ENCODE measurements around the gene KRTAP10-6. TPM values are rescaled to one million over a fixed set of nuclear protein-coding genes. Genes with fewer than 3 reads are reported as not detected.

Gene KRTAP10-6
- total and polyA plus RNA-seq, 2 donors (not counting 1 experiment from before 2014, with no cell fraction given) = not detected

DNA sequence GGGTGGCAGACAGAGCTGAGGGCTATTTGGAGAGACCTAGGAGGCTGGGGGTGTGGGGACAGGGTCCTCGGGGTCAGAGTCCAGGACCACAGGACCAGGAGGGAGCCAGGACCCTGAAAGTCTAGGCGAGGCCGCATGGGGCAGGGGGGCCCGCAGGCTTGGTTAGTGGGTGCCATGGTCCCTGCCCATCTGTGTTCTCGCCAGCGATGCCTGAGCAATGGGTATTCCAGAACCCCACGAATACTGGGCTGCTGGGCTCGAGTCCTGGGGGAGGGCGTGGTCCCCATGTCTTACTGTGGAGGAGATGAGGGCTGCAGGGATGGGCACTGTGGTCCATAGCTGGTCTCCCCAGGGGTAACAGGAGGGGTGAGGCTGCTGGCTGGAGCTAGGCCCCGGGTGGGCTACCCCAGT is 2.0 kb downstream of the KRTAP10-6 start:
- 65% methylated on average over 7 of the region's 10 CpGs for WGBS (ENCODE audit: insufficient coverage)
- Histone ChIP-seq H3K4me3 (ENCODE audit: control extremely low read depth in 1 of 5, extremely low read depth in 1 of 5, insufficient read depth in 1 of 5, low read depth in 2 of 5, low read length in 4 of 5) (no peak overlapping the region), H3K9me3 (ENCODE audit: control extremely low read depth in 1 of 3, control insufficient read depth in 2 of 3, insufficient read depth in 1 of 3, low read length in 2 of 3) (peaks cover 0 to 4% (median 0%) of the 10 kb centered on the region in 3 donors), H3K4me1 (ENCODE audit: control insufficient read depth in 2 of 2, insufficient read depth in 2 of 2, low read length in 2 of 2) (no peaks in the 10 kb centered on the region), H2AFZ (ENCODE audit: insufficient read depth, low read depth, low read length, poor library complexity, severe bottlenecking) (no peak overlapping the region), H3K79me2 (ENCODE audit: control insufficient read depth, insufficient read depth, low read length) (no peaks in the 10 kb centered on the region), H3K36me3 (replicated peaks in 1 of 2; ENCODE audit: control extremely low read depth in 1 of 2, control insufficient read depth in 1 of 2, extremely low read depth in 1 of 2, insufficient read depth in 2 of 2, low read length in 1 of 2) (no peaks in the 10 kb centered on the region), H3K27ac (ENCODE audit: low read length in 2 of 2) (no peak overlapping the region), H3K9ac (ENCODE audit: low read length) (no peak overlapping the region), H3K4me2 (replicated peaks; ENCODE audit: low read depth, low read length, poor library complexity, severe bottlenecking) (no peak overlapping the region), H4K20me1 (ENCODE audit: control insufficient read depth, insufficient read depth, low read length, poor library complexity, severe bottlenecking) (no peaks in the 10 kb centered on the region), H3K27me3 (replicated peaks in 1 of 4; ENCODE audit: control extremely low read depth in 1 of 4, control insufficient read depth in 3 of 4, insufficient read depth in 4 of 4, low read length in 3 of 4) (peaks cover 0 to 11% (median 3%) of the 10 kb centered on the region in 4 experiments)
- POLR2A ChIA-PET = no interaction called here
- no peak for TF ChIP-seq CTCF (IDR thresholded peaks at IDR 0.05)
- no peak for TF ChIP-seq EZH2 (IDR thresholded peaks at IDR 0.05; ENCODE audit: borderline replicate concordance, insufficient read depth, low read depth, low read length, poor library complexity, severe bottlenecking)
- ATAC-seq (ENCODE audit: low read depth) (no peak), DNase-seq (no peak)
- H3K27me3 Mint-ChIP-seq = peaks cover 38% of the 10 kb centered on the region
- H3K9me3 Mint-ChIP-seq (ENCODE audit: insufficient read depth) = peaks cover 2% of the 10 kb centered on the region
- CTCF ChIA-PET = no interaction called here
- intact Hi-C loops (cut with micrococcal nuclease) = no loop called here
- no peak overlapping the region for H3K27ac Mint-ChIP-seq
- H3K4me1 Mint-ChIP-seq = no peaks in the 10 kb centered on the region
- H3K4me3 Mint-ChIP-seq = no peak overlapping the region

DNA sequence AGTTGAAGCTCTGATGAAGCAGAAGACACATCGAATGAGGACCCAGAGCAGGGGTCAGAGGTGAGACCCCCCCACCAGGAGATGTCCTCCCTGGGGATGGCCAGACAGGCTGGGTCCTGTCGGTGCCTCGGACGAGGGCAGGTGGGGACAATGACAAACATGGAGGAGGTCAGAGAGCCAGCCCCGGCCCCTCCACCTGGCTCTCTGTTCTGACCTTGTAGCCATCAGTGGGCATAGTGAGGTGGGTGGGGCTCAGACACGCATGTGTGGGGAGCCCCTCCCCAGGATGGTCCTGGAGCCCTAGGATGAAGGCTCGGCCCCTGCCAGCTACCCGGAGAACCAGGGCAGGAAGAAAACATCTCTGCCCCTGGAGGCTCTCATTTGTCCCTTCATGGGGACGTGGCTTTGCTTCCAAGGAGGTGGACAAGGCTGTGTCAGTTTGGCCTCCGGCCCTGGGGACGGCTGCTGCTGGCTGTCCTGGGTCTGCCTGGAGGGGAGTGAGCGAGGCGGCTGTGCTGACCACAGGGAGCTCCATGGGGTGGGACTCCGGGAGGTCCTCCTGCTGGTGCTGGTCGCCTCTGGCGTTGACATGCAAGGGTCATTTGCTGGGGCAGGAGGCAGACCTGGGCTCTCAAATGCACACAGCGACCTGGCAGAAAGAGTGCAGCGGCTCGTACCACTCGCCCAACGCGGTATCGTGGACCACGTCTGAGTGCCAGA is 2.6 kb downstream of the KRTAP10-6 start:
- H3K9me3 Mint-ChIP-seq (ENCODE audit: insufficient read depth) = peaks cover 2% of the 10 kb centered on the region
- ChIA-PET POLR2A (no interaction called here), CTCF (no interaction called here)
- no peaks in the 10 kb centered on the region for H3K4me1 ChIP-seq (ENCODE audit: control insufficient read depth in 2 of 2, insufficient read depth in 2 of 2, low read length in 2 of 2)
- peaks cover 0 to 14% (median 3%) of the 10 kb centered on the region in 4 experiments for H3K27me3 ChIP-seq (replicated peaks in 1 of 4; ENCODE audit: control extremely low read depth in 1 of 4, control insufficient read depth in 3 of 4, insufficient read depth in 4 of 4, low read length in 3 of 4)
- no peak for TF ChIP-seq EZH2 (IDR thresholded peaks at IDR 0.05; ENCODE audit: borderline replicate concordance, insufficient read depth, low read depth, low read length, poor library complexity, severe bottlenecking)
- TF ChIP-seq CTCF (IDR thresholded peaks at IDR 0.05) = no peak
- peaks cover 43% of the 10 kb centered on the region for H3K27me3 Mint-ChIP-seq
- no peak for ATAC-seq (ENCODE audit: low read depth)
- H3K27ac ChIP-seq (ENCODE audit: low read length in 2 of 2) = no peak overlapping the region
- peaks cover 0 to 4% (median 0%) of the 10 kb centered on the region in 3 donors for H3K9me3 ChIP-seq (ENCODE audit: control extremely low read depth in 1 of 3, control insufficient read depth in 2 of 3, insufficient read depth in 1 of 3, low read length in 2 of 3)
- no peaks in the 10 kb centered on the region for H4K20me1 ChIP-seq (ENCODE audit: control insufficient read depth, insufficient read depth, low read length, poor library complexity, severe bottlenecking)
- WGBS (ENCODE audit: insufficient coverage) = 88% methylated on average over 24 of the region's 24 CpGs
- no peak overlapping the region for H3K9ac ChIP-seq (ENCODE audit: low read length)
- no peak overlapping the region for H3K27ac Mint-ChIP-seq
- H3K36me3 ChIP-seq (replicated peaks in 1 of 2; ENCODE audit: control extremely low read depth in 1 of 2, control insufficient read depth in 1 of 2, extremely low read depth in 1 of 2, insufficient read depth in 2 of 2, low read length in 1 of 2) = no peaks in the 10 kb centered on the region
- H3K79me2 ChIP-seq (ENCODE audit: control insufficient read depth, insufficient read depth, low read length) = no peaks in the 10 kb centered on the region
- no peak overlapping the region for H3K4me3 Mint-ChIP-seq
- H2AFZ ChIP-seq (ENCODE audit: insufficient read depth, low read depth, low read length, poor library complexity, severe bottlenecking) = no peak overlapping the region
- DNase-seq = no peak
- H3K4me2 ChIP-seq (replicated peaks; ENCODE audit: low read depth, low read length, poor library complexity, severe bottlenecking) = no peak overlapping the region
- H3K4me1 Mint-ChIP-seq = no peaks in the 10 kb centered on the region
- intact Hi-C loops (cut with micrococcal nuclease) = no loop called here
- H3K4me3 ChIP-seq (ENCODE audit: control extremely low read depth in 1 of 5, extremely low read depth in 1 of 5, insufficient read depth in 1 of 5, low read depth in 2 of 5, low read length in 4 of 5) = no peak overlapping the region

Data from B cell (primary cell).